B cell (primary cell): Measurements from ENCODE around the gene UBASH3B. TPM values are rescaled to one million over a fixed set of nuclear protein-coding genes. Genes with fewer than 3 reads are reported as not detected.

Source experiments
- ATAC-seq: fragments of 200-7000 bp; cut with Tn5 transposase; one replicate; pipeline ENCODE4 v1.10.0; 2021; ENCODE audit warnings: low read depth, mild to moderate bottlenecking, moderate number of reproducible peaks, moderate library complexity
- CTCF ChIA-PET: fragments of 350-600 bp; sonication (Branson Sonifier 250); formaldehyde crosslinking; loops from one replicate; lab custom pipeline; 2021; ENCODE audit warnings: antibody characterized with exemption, inconsistent platforms; lab: Charles Lee
- POLR2A ChIA-PET: fragments of 350-600 bp; sonication (Branson Sonifier 250); formaldehyde crosslinking; loops from one replicate; lab custom pipeline; 2021; ENCODE audit warnings: antibody characterized with exemption; lab: Charles Lee
- DNase-seq: peaks from one replicate; pipeline ENCODE4 v3.0.0; 2013
- H2AFZ ChIP-seq: 2 replicates; pipeline ENCODE4 v1.6.1; 2012; ENCODE audit warnings: mild to moderate bottlenecking, low read depth, low read length; ENCODE audit not compliant: insufficient read depth, poor library complexity, severe bottlenecking
- H3K27ac ChIP-seq, 2 donors: 1 replicate in 1 of 2; 2 replicates in 1 of 2; pipeline ENCODE4 v1.5.1; 2012 to 2013; ENCODE audit warnings: low read length in 2 of 2, mild to moderate bottlenecking in 2 of 2, moderate library complexity in 1 of 2
- H3K27me3 ChIP-seq, 4 experiments: fragments of 200-600 bp in 1 of 4; sonication (generic) in 1 of 4; replicated peaks in 1 of 4; 1 replicate in 2 of 4; 2 replicates in 2 of 4; pipeline versions ENCODE4 v1.6.1 to v1.7.0; 2013 to 2016; ENCODE audit warnings: low read length in 3 of 4, mild to moderate bottlenecking in 2 of 4, mixed read lengths in 1 of 4, moderate library complexity in 1 of 4; ENCODE audit not compliant: insufficient read depth in 4 of 4, control insufficient read depth in 3 of 4; ENCODE audit errors: control extremely low read depth in 1 of 4
- H3K36me3 ChIP-seq, 2 experiments: replicated peaks in 1 of 2; 1 replicate in 1 of 2; 2 replicates in 1 of 2; pipeline versions ENCODE4 v1.6.1 to v1.7.1; 2013; ENCODE audit warnings: low read length in 1 of 2; ENCODE audit not compliant: insufficient read depth in 2 of 2, control insufficient read depth in 1 of 2; ENCODE audit errors: control extremely low read depth in 1 of 2, extremely low read depth in 1 of 2
- H3K4me1 ChIP-seq, 2 donors: fragments of 200-600 bp in 1 of 2; sonication (generic) in 1 of 2; 1 replicate in 1 of 2; 2 replicates in 1 of 2; pipeline versions ENCODE4 v1.5.1 to v1.6.1; 2013 to 2017; ENCODE audit warnings: low read length in 2 of 2; ENCODE audit not compliant: control insufficient read depth in 2 of 2, insufficient read depth in 2 of 2
- H3K4me2 ChIP-seq: replicated peaks from 2 replicates; pipeline ENCODE3; 2012; ENCODE audit warnings: mild to moderate bottlenecking, low read depth, low read length; ENCODE audit not compliant: poor library complexity, severe bottlenecking
- H3K4me3 ChIP-seq, 5 experiments: fragments of 200-600 bp in 1 of 5; sonication (generic) in 1 of 5; 1 replicate in 3 of 5; 2 replicates in 2 of 5; pipeline versions ENCODE4 v1.5.1 to v1.7.0; 2011 to 2016; ENCODE audit warnings: low read length in 4 of 5, mild to moderate bottlenecking in 4 of 5, low read depth in 2 of 5, control low read depth in 1 of 5, moderate library complexity in 1 of 5; ENCODE audit not compliant: insufficient read depth in 1 of 5; ENCODE audit errors: control extremely low read depth in 1 of 5, extremely low read depth in 1 of 5
- H3K79me2 ChIP-seq: fragments of 200-600 bp; sonication (generic); one replicate; pipeline ENCODE4 v1.6.0; 2016; ENCODE audit warnings: low read length; ENCODE audit not compliant: control insufficient read depth, insufficient read depth
- H3K9ac ChIP-seq: fragments of 200-600 bp; sonication (generic); 2 replicates; pipeline ENCODE4 v1.6.1; 2017; ENCODE audit warnings: mild to moderate bottlenecking, low read length, moderate library complexity
- H3K9me3 ChIP-seq, 3 donors: one replicate each; pipeline versions ENCODE4 v1.6.1 to v1.7.1; 2013; ENCODE audit warnings: low read length in 2 of 3; ENCODE audit not compliant: control insufficient read depth in 2 of 3, insufficient read depth in 1 of 3; ENCODE audit errors: control extremely low read depth in 1 of 3
- H4K20me1 ChIP-seq: 2 replicates; pipeline ENCODE4 v1.6.0; 2012; ENCODE audit warnings: mild to moderate bottlenecking, low read length; ENCODE audit not compliant: insufficient read depth, control insufficient read depth, poor library complexity, severe bottlenecking
- H3K27ac Mint-ChIP-seq: one replicate; pipeline ENCODE4 v1.8.0; 2021; ENCODE audit warnings: mixed read lengths
- H3K27me3 Mint-ChIP-seq: one replicate; pipeline ENCODE4 v1.8.0; 2021; ENCODE audit warnings: mixed read lengths
- H3K4me1 Mint-ChIP-seq: one replicate; pipeline ENCODE4 v1.8.0; 2021; ENCODE audit warnings: mixed read lengths
- H3K4me3 Mint-ChIP-seq: one replicate; pipeline ENCODE4 v1.8.0; 2021; ENCODE audit warnings: mixed read lengths
- H3K9me3 Mint-ChIP-seq: one replicate; pipeline ENCODE4 v1.8.0; 2022; ENCODE audit warnings: mixed read lengths; ENCODE audit not compliant: insufficient read depth
- EZH2 ChIP-seq: IDR thresholded peaks from 2 replicates; pipeline ENCODE4 v1.6.1; 2012; ENCODE audit warnings: borderline replicate concordance, low read depth, mild to moderate bottlenecking, moderate library complexity, low read length; ENCODE audit not compliant: insufficient read depth, poor library complexity, severe bottlenecking
- WGBS: methylation state at CpG from one replicate; pipeline ENCODE4 v1.1.5; 2013; ENCODE audit warnings: missing lambda C conversion rate; ENCODE audit not compliant: insufficient coverage; 5-methylcytosine and 5-hydroxymethylcytosine counted together
- intact Hi-C: fragments of 100-400 bp; cut with micrococcal nuclease; formaldehyde crosslinking; loops from one replicate; pipeline ENCODE4 v1.10.0; 2022
- polyA plus RNA-seq: library from polyadenylated mRNA; depleted of rRNA; stranded (reverse); fragments of >200 nt; gene quantifications from 2 replicates; pipeline ENCODE4 v1.2.3, GENCODE V29; 2012
- total RNA-seq, 2 donors: library from RNA; stranded (reverse); fragments of 120-200 nt in 1 of 2; gene quantifications; 1 replicate in 1 of 2; 2 replicates in 1 of 2; pipeline versions ENCODE4 v1.2.3 to v1.2.4, GENCODE V29; 2013 to 2022
- TF ChIP-seq, protein P1 (sequence below): fragments of 200-600 bp; IDR thresholded peaks from one replicate; pipeline ENCODE4 v1.8.0; 2022; ENCODE audit warnings: antibody characterized with exemption, mild to moderate bottlenecking

The UBASH3B gene
- total and polyA plus RNA-seq, 2 donors (not counting 1 experiment from before 2014, with no cell fraction given): 2.3 to 3.6 TPM

DNA sequence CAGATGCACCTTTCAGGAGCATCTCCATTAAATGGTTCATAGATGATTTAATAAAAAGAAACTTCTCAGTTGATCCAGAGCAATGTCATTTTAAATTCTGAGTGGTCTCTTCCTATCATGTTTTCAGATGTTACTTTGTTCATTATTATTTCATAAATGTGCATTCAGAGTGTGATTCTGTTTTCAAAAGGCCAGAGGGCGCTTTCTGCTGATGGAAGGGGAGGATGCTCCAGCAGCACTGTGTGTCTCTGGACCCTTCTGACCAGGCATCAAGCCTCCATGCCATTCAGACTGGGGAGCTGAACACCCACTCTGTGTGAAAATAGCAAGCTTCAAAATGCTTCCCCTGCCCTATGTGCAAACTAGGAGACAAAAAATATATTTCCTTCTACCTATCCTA is 158.9 kb downstream of the UBASH3B start:
- intact Hi-C loops: loop anchor here (5.0 kb wide), 1 partner anchor 38 kb away; no protein-coding TSS in a partner anchor

DNA sequence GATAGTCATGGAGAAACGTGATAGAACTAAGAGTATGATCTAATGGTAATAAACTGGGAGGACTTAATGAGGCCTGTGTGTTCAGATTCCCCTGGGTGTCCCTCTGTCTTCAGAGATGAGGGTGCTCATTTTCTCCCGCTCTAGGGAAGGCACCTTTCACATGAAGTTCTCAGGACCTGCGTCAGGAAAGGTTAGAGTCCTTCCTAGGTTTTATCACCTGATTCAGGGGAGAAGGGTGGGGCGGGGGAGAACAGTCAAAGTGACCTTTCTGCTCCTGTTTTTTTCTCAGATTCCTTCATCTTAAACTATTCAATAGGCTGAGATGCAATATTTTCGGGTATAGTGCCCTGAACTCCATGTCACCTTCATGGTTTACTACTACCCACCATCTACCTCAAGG is 160.4 kb downstream of the UBASH3B start:
- H3K4me1 Mint-ChIP-seq: peaks cover 12% of the 10 kb centered on the region

More for the DNA sequence above, 158.9 kb downstream of the UBASH3B start:
- Histone ChIP-seq H3K4me1 (peaks cover 12 to 14% of the 10 kb centered on the region in 2 donors), H3K27ac (no peak overlapping the region), H3K9ac (no peak overlapping the region), H4K20me1 (no peaks in the 10 kb centered on the region), H3K4me3 (no peak overlapping the region), H2AFZ (no peak overlapping the region), H3K9me3 (peaks cover 0 to 10% (median 6%) of the 10 kb centered on the region in 3 donors), H3K4me2 (no peak overlapping the region), H3K27me3 (no peaks in the 10 kb centered on the region), H3K36me3 (no peaks in the 10 kb centered on the region), H3K79me2 (no peaks in the 10 kb centered on the region)
- no peaks in the 10 kb centered on the region for H3K27me3 Mint-ChIP-seq
- H3K4me1 Mint-ChIP-seq: peaks cover 18% of the 10 kb centered on the region
- WGBS: 89% methylated on average over 1 of the region's 1 CpG
- ChIA-PET CTCF (interaction anchor here (0.8 to 5.9 kb wide), 7 partner anchors 17 to 49 kb away, joined by 3 to 53 read pairs (median 4); no protein-coding TSS in a partner anchor), POLR2A (no interaction called here)
- TF ChIP-seq, protein P1, sequence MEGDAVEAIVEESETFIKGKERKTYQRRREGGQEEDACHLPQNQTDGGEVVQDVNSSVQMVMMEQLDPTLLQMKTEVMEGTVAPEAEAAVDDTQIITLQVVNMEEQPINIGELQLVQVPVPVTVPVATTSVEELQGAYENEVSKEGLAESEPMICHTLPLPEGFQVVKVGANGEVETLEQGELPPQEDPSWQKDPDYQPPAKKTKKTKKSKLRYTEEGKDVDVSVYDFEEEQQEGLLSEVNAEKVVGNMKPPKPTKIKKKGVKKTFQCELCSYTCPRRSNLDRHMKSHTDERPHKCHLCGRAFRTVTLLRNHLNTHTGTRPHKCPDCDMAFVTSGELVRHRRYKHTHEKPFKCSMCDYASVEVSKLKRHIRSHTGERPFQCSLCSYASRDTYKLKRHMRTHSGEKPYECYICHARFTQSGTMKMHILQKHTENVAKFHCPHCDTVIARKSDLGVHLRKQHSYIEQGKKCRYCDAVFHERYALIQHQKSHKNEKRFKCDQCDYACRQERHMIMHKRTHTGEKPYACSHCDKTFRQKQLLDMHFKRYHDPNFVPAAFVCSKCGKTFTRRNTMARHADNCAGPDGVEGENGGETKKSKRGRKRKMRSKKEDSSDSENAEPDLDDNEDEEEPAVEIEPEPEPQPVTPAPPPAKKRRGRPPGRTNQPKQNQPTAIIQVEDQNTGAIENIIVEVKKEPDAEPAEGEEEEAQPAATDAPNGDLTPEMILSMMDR: peak; percentile 12
- TF ChIP-seq EZH2: no peak
- no peak for ATAC-seq
- H3K27ac Mint-ChIP-seq: no peak overlapping the region
- no peak overlapping the region for H3K4me3 Mint-ChIP-seq
- H3K9me3 Mint-ChIP-seq: peaks cover 2% of the 10 kb centered on the region
- no peak for DNase-seq

More for the DNA sequence above, 160.4 kb downstream of the UBASH3B start:
- Histone ChIP-seq H3K27ac (no peak overlapping the region), H4K20me1 (no peaks in the 10 kb centered on the region), H3K9ac (no peak overlapping the region), H3K9me3 (peaks cover 2 to 17% (median 11%) of the 10 kb centered on the region in 3 donors), H3K4me2 (no peak overlapping the region), H3K27me3 (no peaks in the 10 kb centered on the region), H3K36me3 (no peaks in the 10 kb centered on the region), H3K79me2 (no peaks in the 10 kb centered on the region), H3K4me3 (no peak overlapping the region), H2AFZ (no peak overlapping the region), H3K4me1 (peaks cover 6 to 8% of the 10 kb centered on the region in 2 donors)
- H3K27ac Mint-ChIP-seq: no peak overlapping the region
- POLR2A ChIA-PET: no interaction called here
- WGBS: 100% methylated on average over 1 of the region's 5 CpGs
- intact Hi-C loops: no loop called here
- DNase-seq: no peak
- peaks cover 9% of the 10 kb centered on the region for H3K9me3 Mint-ChIP-seq
- CTCF ChIA-PET: interaction anchor here (5.9 kb wide), 1 partner anchor 37 kb away, joined by 53 read pairs; no protein-coding TSS in a partner anchor
- no peak for ATAC-seq
- H3K27me3 Mint-ChIP-seq: no peaks in the 10 kb centered on the region
- no peak overlapping the region for H3K4me3 Mint-ChIP-seq
- no peak for TF ChIP-seq EZH2
- TF ChIP-seq, protein P1: no peak
